ENCODE measurements around the gene SPNS1.

SPNS1 gene

GRCh38 chr16:28985211-28986041 lies 10.8 kb downstream of the SPNS1 start:
- H3K4ac ChIP-seq (ENCODE audit: low read depth, low read length): no peak overlapping the region
- no peak overlapping the region for H3K4me3 ChIP-seq (ENCODE audit: low read length)
- H3K4me2 ChIP-seq (ENCODE audit: low read length): no peak overlapping the region
- H3K79me1 ChIP-seq (ENCODE audit: low read length): no peaks in the 10 kb centered on the region
- no peak overlapping the region for H3K9ac ChIP-seq (ENCODE audit: low read length)
- no peaks in the 10 kb centered on the region for H3K36me3 ChIP-seq (ENCODE audit: control insufficient read depth, insufficient read depth, low read length)
- no peak overlapping the region for H3K27ac ChIP-seq (ENCODE audit: low read depth, low read length)
- no peak overlapping the region for H3K18ac ChIP-seq (ENCODE audit: low read length)
- H4K5ac ChIP-seq (ENCODE audit: low read length): no peak overlapping the region
- DNase-seq: no peak
- no CpG with 5 or more reads among the region's 19 CpGs for whole genome bisulfite sequencing (ENCODE audit: extremely low coverage, insufficient coverage, low lambda C conversion rate)
- no peaks in the 10 kb centered on the region for H3K27me3 ChIP-seq (ENCODE audit: insufficient read depth, low read length, poor library complexity)
- H2BK15ac ChIP-seq (replicated peaks; ENCODE audit: low read depth): no peak overlapping the region
- H4K8ac ChIP-seq (ENCODE audit: low read depth, low read length): no peak overlapping the region
- no peak overlapping the region for H2AK5ac ChIP-seq (ENCODE audit: low read length)
- no peaks in the 10 kb centered on the region for H3K79me2 ChIP-seq (ENCODE audit: control insufficient read depth, insufficient read depth, low read length)
- no peak overlapping the region for H2BK5ac ChIP-seq (ENCODE audit: low read length)
- no peak overlapping the region for H3K56ac ChIP-seq (ENCODE audit: low read length)
- H3K4me1 ChIP-seq (ENCODE audit: control insufficient read depth, low read depth, low read length): no peaks in the 10 kb centered on the region
- no peak overlapping the region for H3K23ac ChIP-seq (ENCODE audit: low read length)
- H2BK120ac ChIP-seq (ENCODE audit: low read depth, low read length): no peak overlapping the region

- H3K18ac ChIP-seq (ENCODE audit: low read length): no peak overlapping the region
- H3K79me1 ChIP-seq (ENCODE audit: low read length): no peaks in the 10 kb centered on the region
- no peak overlapping the region for H2BK5ac ChIP-seq (ENCODE audit: low read length)
- no peak overlapping the region for H3K23ac ChIP-seq (ENCODE audit: low read length)
- H2BK120ac ChIP-seq (ENCODE audit: low read depth, low read length): no peak overlapping the region
- H3K79me2 ChIP-seq (ENCODE audit: control insufficient read depth, insufficient read depth, low read length): no peaks in the 10 kb centered on the region
- no CpG with 5 or more reads among the region's 9 CpGs for WGBS (ENCODE audit: extremely low coverage, insufficient coverage, low lambda C conversion rate)
- H3K4me2 ChIP-seq (ENCODE audit: low read length): no peak overlapping the region
- H3K4me1 ChIP-seq (ENCODE audit: control insufficient read depth, low read depth, low read length): no peaks in the 10 kb centered on the region
- no peak overlapping the region for H3K4ac ChIP-seq (ENCODE audit: low read depth, low read length)
- H3K27ac ChIP-seq (ENCODE audit: low read depth, low read length): no peak overlapping the region
- DNase-seq: no peak
- no peak overlapping the region for H3K56ac ChIP-seq (ENCODE audit: low read length)
- H4K8ac ChIP-seq (ENCODE audit: low read depth, low read length): no peak overlapping the region
- H3K4me3 ChIP-seq (ENCODE audit: low read length): no peak overlapping the region
- no peak overlapping the region for H2BK15ac ChIP-seq (replicated peaks; ENCODE audit: low read depth)
- H3K36me3 ChIP-seq (ENCODE audit: control insufficient read depth, insufficient read depth, low read length): no peaks in the 10 kb centered on the region
- no peak overlapping the region for H3K9ac ChIP-seq (ENCODE audit: low read length)
- no peaks in the 10 kb centered on the region for H3K27me3 ChIP-seq (ENCODE audit: insufficient read depth, low read length, poor library complexity)
- H4K5ac ChIP-seq (ENCODE audit: low read length): no peak overlapping the region
- no peak overlapping the region for H2AK5ac ChIP-seq (ENCODE audit: low read length)
These were observed 11.5 kb downstream of the SPNS1 start for GRCh38 chr16:28986046-28986445.

- WGBS (ENCODE audit: extremely low coverage, insufficient coverage, low lambda C conversion rate): no CpG with 5 or more reads among the region's 13 CpGs
- no peak overlapping the region for H3K27ac ChIP-seq (ENCODE audit: low read depth, low read length)
- H3K9ac ChIP-seq (ENCODE audit: low read length): no peak overlapping the region
- no peaks in the 10 kb centered on the region for H3K27me3 ChIP-seq (ENCODE audit: insufficient read depth, low read length, poor library complexity)
- H2BK120ac ChIP-seq (ENCODE audit: low read depth, low read length): no peak overlapping the region
- no peak for DNase-seq
- no peak overlapping the region for H4K8ac ChIP-seq (ENCODE audit: low read depth, low read length)
- no peak overlapping the region for H2BK15ac ChIP-seq (replicated peaks; ENCODE audit: low read depth)
- H4K5ac ChIP-seq (ENCODE audit: low read length): no peak overlapping the region
- H3K4me3 ChIP-seq (ENCODE audit: low read length): no peak overlapping the region
- H3K79me2 ChIP-seq (ENCODE audit: control insufficient read depth, insufficient read depth, low read length): no peaks in the 10 kb centered on the region
- H3K4me1 ChIP-seq (ENCODE audit: control insufficient read depth, low read depth, low read length): no peaks in the 10 kb centered on the region
- H3K4ac ChIP-seq (ENCODE audit: low read depth, low read length): no peak overlapping the region
- H3K79me1 ChIP-seq (ENCODE audit: low read length): no peaks in the 10 kb centered on the region
- H2BK5ac ChIP-seq (ENCODE audit: low read length): no peak overlapping the region
- H3K18ac ChIP-seq (ENCODE audit: low read length): no peak overlapping the region
- no peak overlapping the region for H3K23ac ChIP-seq (ENCODE audit: low read length)
- no peaks in the 10 kb centered on the region for H3K36me3 ChIP-seq (ENCODE audit: control insufficient read depth, insufficient read depth, low read length)
- no peak overlapping the region for H3K56ac ChIP-seq (ENCODE audit: low read length)
- no peak overlapping the region for H2AK5ac ChIP-seq (ENCODE audit: low read length)
- no peak overlapping the region for H3K4me2 ChIP-seq (ENCODE audit: low read length)
These were observed 11.9 kb downstream of the SPNS1 start for GRCh38 chr16:28986492-28986891.

DNA sequence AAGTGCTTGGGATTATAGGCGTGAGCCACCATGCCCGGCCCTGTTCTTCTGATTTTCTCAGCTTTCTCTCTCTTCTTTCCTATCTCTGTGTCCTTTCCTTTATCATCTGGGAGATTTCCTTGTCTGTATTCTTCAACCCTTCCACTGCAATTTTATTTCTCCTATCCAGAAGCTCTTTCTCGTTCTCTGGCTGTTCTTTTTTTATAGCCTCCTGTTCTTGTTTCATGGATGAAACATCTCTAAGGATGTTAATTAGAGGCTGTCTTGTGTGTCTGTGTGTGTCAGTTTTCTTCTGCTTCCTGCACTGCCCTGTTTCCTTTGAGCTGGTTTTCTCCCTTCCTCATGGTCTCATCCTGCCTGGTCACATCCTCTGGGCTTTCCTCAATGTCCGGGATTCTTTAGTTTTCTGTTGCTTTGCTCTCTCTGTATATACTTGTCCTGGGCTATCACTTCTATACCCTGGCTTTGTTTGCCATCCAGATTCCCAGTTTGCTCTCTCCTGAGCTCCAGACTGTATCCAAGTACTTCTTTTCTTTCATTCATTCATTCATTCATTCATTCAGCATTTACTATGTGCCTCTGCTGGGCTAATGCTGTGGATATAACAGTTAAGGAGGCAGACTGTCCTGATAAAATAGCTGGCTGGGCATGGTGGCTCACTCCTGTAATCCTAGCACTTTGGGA lies 12.7 kb downstream of the SPNS1 start:
- no CpG with 5 or more reads among the region's 4 CpGs for WGBS (ENCODE audit: extremely low coverage, insufficient coverage, low lambda C conversion rate)
- no peak overlapping the region for H3K27ac ChIP-seq (ENCODE audit: low read depth, low read length)
- H2BK120ac ChIP-seq (ENCODE audit: low read depth, low read length): no peak overlapping the region
- H2BK5ac ChIP-seq (ENCODE audit: low read length): no peak overlapping the region
- no peak for DNase-seq
- no peak overlapping the region for H2BK15ac ChIP-seq (replicated peaks; ENCODE audit: low read depth)
- no peak overlapping the region for H3K9ac ChIP-seq (ENCODE audit: low read length)
- no peak overlapping the region for H2AK5ac ChIP-seq (ENCODE audit: low read length)
- H3K23ac ChIP-seq (ENCODE audit: low read length): no peak overlapping the region
- no peak overlapping the region for H4K8ac ChIP-seq (ENCODE audit: low read depth, low read length)
- H3K18ac ChIP-seq (ENCODE audit: low read length): no peak overlapping the region
- no peak overlapping the region for H3K4me2 ChIP-seq (ENCODE audit: low read length)
- H4K5ac ChIP-seq (ENCODE audit: low read length): no peak overlapping the region
- H3K56ac ChIP-seq (ENCODE audit: low read length): no peak overlapping the region
- no peaks in the 10 kb centered on the region for H3K4me1 ChIP-seq (ENCODE audit: control insufficient read depth, low read depth, low read length)
- no peaks in the 10 kb centered on the region for H3K79me2 ChIP-seq (ENCODE audit: control insufficient read depth, insufficient read depth, low read length)
- no peaks in the 10 kb centered on the region for H3K79me1 ChIP-seq (ENCODE audit: low read length)
- H3K4me3 ChIP-seq (ENCODE audit: low read length): no peak overlapping the region
- H3K4ac ChIP-seq (ENCODE audit: low read depth, low read length): no peak overlapping the region
- H3K27me3 ChIP-seq (ENCODE audit: insufficient read depth, low read length, poor library complexity): no peaks in the 10 kb centered on the region
- no peaks in the 10 kb centered on the region for H3K36me3 ChIP-seq (ENCODE audit: control insufficient read depth, insufficient read depth, low read length)

DNA sequence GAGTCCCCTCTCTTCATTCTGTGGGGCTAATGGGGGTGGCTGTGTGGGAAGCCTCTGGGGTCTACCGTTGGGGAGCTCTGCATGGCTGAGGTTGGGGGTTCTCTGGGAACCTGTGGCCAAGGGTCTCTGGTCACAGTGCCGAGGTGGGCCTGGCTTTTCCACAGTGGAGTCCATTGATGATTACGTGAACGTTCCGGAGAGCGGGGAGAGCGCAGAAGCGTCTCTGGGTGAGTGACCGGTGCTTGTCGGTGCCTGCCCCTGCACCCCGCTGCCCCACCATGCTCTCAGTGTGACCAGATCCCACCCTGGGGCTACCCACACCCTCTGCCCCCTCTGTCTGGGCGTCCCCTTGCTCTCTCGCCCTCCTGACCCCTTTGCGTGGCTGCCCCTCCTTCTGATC lies 14.8 kb downstream of the SPNS1 start:
- no peak overlapping the region for H2BK5ac ChIP-seq (ENCODE audit: low read length)
- no peak overlapping the region for H4K8ac ChIP-seq (ENCODE audit: low read depth, low read length)
- H3K4me1 ChIP-seq (ENCODE audit: control insufficient read depth, low read depth, low read length): no peaks in the 10 kb centered on the region
- no peak overlapping the region for H3K23ac ChIP-seq (ENCODE audit: low read length)
- H4K5ac ChIP-seq (ENCODE audit: low read length): no peak overlapping the region
- no peak overlapping the region for H2BK15ac ChIP-seq (replicated peaks; ENCODE audit: low read depth)
- H3K4ac ChIP-seq (ENCODE audit: low read depth, low read length): no peak overlapping the region
- H3K56ac ChIP-seq (ENCODE audit: low read length): no peak overlapping the region
- H3K18ac ChIP-seq (ENCODE audit: low read length): no peak overlapping the region
- no peak for DNase-seq
- H3K9ac ChIP-seq (ENCODE audit: low read length): no peak overlapping the region
- H3K27me3 ChIP-seq (ENCODE audit: insufficient read depth, low read length, poor library complexity): no peaks in the 10 kb centered on the region
- H2BK120ac ChIP-seq (ENCODE audit: low read depth, low read length): no peak overlapping the region
- no peaks in the 10 kb centered on the region for H3K79me1 ChIP-seq (ENCODE audit: low read length)
- H3K27ac ChIP-seq (ENCODE audit: low read depth, low read length): no peak overlapping the region
- no CpG with 5 or more reads among the region's 14 CpGs for WGBS (ENCODE audit: extremely low coverage, insufficient coverage, low lambda C conversion rate)
- H3K4me2 ChIP-seq (ENCODE audit: low read length): no peak overlapping the region
- no peak overlapping the region for H3K4me3 ChIP-seq (ENCODE audit: low read length)
- no peaks in the 10 kb centered on the region for H3K36me3 ChIP-seq (ENCODE audit: control insufficient read depth, insufficient read depth, low read length)
- no peaks in the 10 kb centered on the region for H3K79me2 ChIP-seq (ENCODE audit: control insufficient read depth, insufficient read depth, low read length)
- H2AK5ac ChIP-seq (ENCODE audit: low read length): no peak overlapping the region
